OCI-M2 (cell line): ENCODE measurements around the gene BPIFB3.

ENCODE experiments used
- DNase-seq: peaks from one replicate; lab custom pipeline; 2025; ENCODE audit not compliant: unreplicated experiment; lab: John Stamatoyannopoulos, UW

BPIFB3 gene

GRCh38 chr20:33059741-33060390 lies 6.2 kb downstream of the BPIFB3 start:
- DNase-seq: no peak

- no peak for DNase-seq
Measured at GRCh38 chr20:33061658-33062028, 7.9 kb downstream of the BPIFB3 start.

GRCh38 chr20:33062105-33062824 lies 8.6 kb downstream of the BPIFB3 start:
- DNase-seq: no peak

GRCh38 chr20:33062825-33063149 lies 9.1 kb downstream of the BPIFB3 start:
- DNase-seq: no peak

GRCh38 chr20:33063271-33063670 lies 9.6 kb downstream of the BPIFB3 start:
- no peak for DNase-seq

- DNase-seq: no peak
Measured at GRCh38 chr20:33064572-33065287, 11.0 kb downstream of the BPIFB3 start.

- no peak for DNase-seq
Measured at GRCh38 chr20:33065785-33066184, 12.1 kb downstream of the BPIFB3 start.

GRCh38 chr20:33067806-33068205 lies 14.1 kb downstream of the BPIFB3 start:
- DNase-seq: no peak

- no peak for DNase-seq
Measured at GRCh38 chr20:33068251-33068939, 14.7 kb downstream of the BPIFB3 start.

GRCh38 chr20:33069673-33070072 lies 16.0 kb downstream of the BPIFB3 start:
- no peak for DNase-seq

GRCh38 chr20:33070111-33071053 lies 16.7 kb downstream of the BPIFB3 start:
- no peak for DNase-seq

- no peak for DNase-seq
Measured at GRCh38 chr20:33071198-33071597, 17.5 kb downstream of the BPIFB3 start.

GRCh38 chr20:33072362-33072761 lies 18.7 kb downstream of the BPIFB3 start:
- DNase-seq: no peak

GRCh38 chr20:33072813-33073212 lies 19.1 kb downstream of the BPIFB3 start:
- DNase-seq: no peak

- no peak for DNase-seq
Measured at GRCh38 chr20:33074675-33075074, 21.0 kb downstream of the BPIFB3 start.

GRCh38 chr20:33075281-33075680 lies 21.6 kb downstream of the BPIFB3 start:
- DNase-seq: no peak

- no peak for DNase-seq
Measured at GRCh38 chr20:33076662-33077372, 23.1 kb downstream of the BPIFB3 start.

GRCh38 chr20:33079259-33079658 lies 25.6 kb downstream of the BPIFB3 start, which contains the start of gene BPIFB4:
Gene BPIFB4, plus strand, starts transcription at chr20:33079643. Its CDS starts 1,884 bp downstream, at chr20:33081527.
- no peak for DNase-seq

GRCh38 chr20:33081411-33082154 lies 27.9 kb downstream of the BPIFB3 start:
- DNase-seq: no peak
